AG04449 (cell line): ENCODE data around the gene CCDC107.

Experiments
- CTCF ChIA-PET: fragments of 350-600 bp; formaldehyde crosslinking; extraction: SDS; loops from one replicate; lab custom pipeline; 2021; ENCODE audit warnings: antibody characterized with exemption; lab: Yijun Ruan, JAX
- POLR2A ChIA-PET: fragments of 400-600, 350-600 bp; formaldehyde crosslinking; extraction: SDS; loops from one replicate; lab custom pipeline; 2020; ENCODE audit warnings: antibody characterized with exemption, inconsistent platforms; lab: Yijun Ruan, JAX
- DNase-seq: peaks from one replicate; pipeline ENCODE4 v3.0.0-alpha.2; 2010; ENCODE audit warnings: low read depth, low spot score
- H3K4me3 ChIP-seq: 2 replicates; pipeline ENCODE4 v1.5.1; 2011; ENCODE audit warnings: low read depth, mild to moderate bottlenecking, control low read depth, low read length
- TF ChIP-seq, protein P1 (sequence below): IDR thresholded peaks from one replicate; pipeline ENCODE4 v1.5.1; 2011; ENCODE audit warnings: mild to moderate bottlenecking, moderate library complexity, low read length, control low read depth, inconsistent platforms; ENCODE audit not compliant: insufficient read depth; ENCODE audit errors: missing control alignments

CCDC107 gene

DNA sequence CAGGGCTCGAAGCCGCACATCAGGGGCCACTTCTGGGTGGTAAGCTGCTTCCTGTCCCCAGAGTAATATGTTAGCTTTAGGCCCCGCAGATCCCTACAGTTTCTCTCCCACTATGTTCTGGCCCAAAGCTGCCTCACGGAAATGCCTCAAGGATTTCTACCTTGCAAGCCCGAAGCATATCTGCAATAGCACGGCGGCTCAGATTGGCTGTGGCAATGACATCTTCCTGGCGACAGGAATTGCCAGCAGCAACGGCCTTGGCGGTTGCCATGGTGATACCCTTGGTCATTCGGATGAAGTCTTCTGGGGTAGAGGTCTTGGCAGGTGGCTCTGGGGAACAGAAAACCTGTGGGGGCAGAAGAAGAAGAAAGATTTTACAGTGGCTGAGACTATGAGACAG is 41.9 kb downstream of the CCDC107 start:
- CTCF ChIA-PET, result interaction anchor here (1.8 to 34.3 kb wide), 3 partner anchors 8 to 39 kb away, joined by 9 to 816 read pairs (median 9); partner anchors contain the start of genes CREB3 and TLN1
- TF ChIP-seq, protein P1, sequence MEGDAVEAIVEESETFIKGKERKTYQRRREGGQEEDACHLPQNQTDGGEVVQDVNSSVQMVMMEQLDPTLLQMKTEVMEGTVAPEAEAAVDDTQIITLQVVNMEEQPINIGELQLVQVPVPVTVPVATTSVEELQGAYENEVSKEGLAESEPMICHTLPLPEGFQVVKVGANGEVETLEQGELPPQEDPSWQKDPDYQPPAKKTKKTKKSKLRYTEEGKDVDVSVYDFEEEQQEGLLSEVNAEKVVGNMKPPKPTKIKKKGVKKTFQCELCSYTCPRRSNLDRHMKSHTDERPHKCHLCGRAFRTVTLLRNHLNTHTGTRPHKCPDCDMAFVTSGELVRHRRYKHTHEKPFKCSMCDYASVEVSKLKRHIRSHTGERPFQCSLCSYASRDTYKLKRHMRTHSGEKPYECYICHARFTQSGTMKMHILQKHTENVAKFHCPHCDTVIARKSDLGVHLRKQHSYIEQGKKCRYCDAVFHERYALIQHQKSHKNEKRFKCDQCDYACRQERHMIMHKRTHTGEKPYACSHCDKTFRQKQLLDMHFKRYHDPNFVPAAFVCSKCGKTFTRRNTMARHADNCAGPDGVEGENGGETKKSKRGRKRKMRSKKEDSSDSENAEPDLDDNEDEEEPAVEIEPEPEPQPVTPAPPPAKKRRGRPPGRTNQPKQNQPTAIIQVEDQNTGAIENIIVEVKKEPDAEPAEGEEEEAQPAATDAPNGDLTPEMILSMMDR, result no peak
- DNase-seq, result no peak
- no peak overlapping the region for H3K4me3 ChIP-seq
- POLR2A ChIA-PET, result interaction anchor here (1.2 to 1.4 kb wide), 3 partner anchors 9 to 28 kb away, joined by 5 to 8 read pairs (median 6); no protein-coding TSS in a partner anchor

DNA sequence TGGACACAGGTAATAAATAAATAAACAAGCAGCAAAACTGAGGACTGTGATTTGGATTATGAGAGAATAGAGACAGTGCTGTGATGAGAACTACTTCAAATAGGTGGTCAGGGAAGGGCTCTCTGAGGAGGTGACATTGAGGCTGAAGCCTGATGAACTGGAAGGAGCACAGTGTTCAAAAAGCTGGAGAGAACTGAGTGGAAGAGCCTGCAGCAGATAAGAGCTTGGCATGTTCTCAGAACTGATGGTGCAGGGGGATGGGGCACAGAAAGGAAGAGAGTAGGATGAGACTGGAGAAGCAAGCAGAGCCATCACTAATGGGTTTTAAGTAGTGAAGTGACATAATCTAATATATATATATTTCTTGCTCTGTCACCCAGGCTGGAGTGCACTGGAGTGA is 42.9 kb downstream of the CCDC107 start:
- CTCF ChIA-PET, result interaction anchor here (1.8 to 34.3 kb wide), 3 partner anchors 9 to 40 kb away, joined by 9 to 816 read pairs (median 9); partner anchors contain the start of genes CREB3 and TLN1
- no peak overlapping the region for H3K4me3 ChIP-seq
- TF ChIP-seq, protein P1, result no peak
- no peak for DNase-seq
- POLR2A ChIA-PET, result interaction anchor here (1.1 to 1.4 kb wide), 4 partner anchors 10 to 27 kb away, joined by 3 to 8 read pairs (median 6); no protein-coding TSS in a partner anchor

DNA sequence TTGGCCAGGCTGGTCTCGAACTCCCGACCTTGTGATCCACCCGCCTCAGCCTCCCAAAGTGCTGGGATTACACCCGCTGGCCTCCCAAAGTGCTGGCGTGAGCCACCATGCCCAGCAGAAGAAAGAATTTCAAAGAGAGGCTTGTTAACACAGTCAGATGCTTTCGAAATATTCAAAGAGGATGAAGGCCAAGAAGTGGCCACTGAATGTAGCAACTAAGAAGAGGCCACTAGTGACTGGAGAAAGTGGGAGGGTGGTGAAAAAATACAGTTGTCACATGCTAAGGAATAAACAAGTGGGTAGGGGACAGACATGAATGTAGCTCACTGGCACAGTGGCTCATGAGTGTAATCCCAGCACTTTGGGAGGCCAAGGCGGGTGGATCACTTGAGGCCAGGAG is 44.6 kb downstream of the CCDC107 start:
- H3K4me3 ChIP-seq, result no peak overlapping the region
- POLR2A ChIA-PET, result interaction anchor here (0.8 to 2.2 kb wide), 4 partner anchors 12 to 45 kb away, joined by 3 to 10 read pairs (median 4); partner anchors contain the start of genes CCDC107, RMRP and TPM2
- TF ChIP-seq, protein P1, result no peak
- no peak for DNase-seq
- CTCF ChIA-PET, result interaction anchor here (1.1 to 34.3 kb wide), 3 partner anchors 0 to 56 kb away, joined by 3 to 816 read pairs (median 816); partner anchors contain the start of genes CREB3, TLN1 and TPM2

DNA sequence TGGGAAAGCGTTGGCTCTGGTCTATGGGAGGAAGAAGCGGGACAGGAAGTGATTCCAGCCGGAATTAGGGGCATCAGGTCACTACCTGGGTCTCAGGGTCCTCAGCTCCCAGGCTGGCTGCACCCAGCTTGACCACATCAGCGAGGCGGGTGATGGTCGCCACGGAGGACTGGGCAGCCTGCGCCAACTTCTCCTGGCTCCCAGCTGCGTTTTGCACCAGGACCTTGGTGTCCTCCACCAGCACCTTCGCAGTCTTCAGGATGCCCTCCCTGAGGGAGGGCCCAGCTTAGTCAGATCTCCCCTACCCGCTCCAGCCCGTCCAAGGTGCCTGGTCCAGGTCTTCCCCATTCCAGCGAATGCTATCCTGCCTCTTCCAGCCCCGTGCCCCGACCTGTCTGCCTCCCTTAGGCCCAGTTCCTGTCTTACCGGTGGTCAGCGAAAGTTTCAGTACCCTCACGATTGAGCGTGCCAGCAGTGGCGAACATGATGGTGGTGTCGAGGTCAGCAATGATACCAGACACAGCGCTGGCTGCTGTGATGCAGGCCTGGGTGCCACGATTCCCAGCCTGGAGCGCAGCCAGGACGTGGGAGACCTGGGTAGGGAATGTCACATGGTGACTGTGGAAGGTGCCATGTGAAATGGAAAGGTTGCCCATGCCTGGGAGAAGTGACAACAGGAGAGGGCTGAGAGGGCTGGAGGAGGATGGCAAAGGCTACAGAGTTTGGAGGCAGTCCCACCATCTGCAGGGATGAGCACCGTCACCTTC is 46.0 kb downstream of the CCDC107 start:
- no peak overlapping the region for H3K4me3 ChIP-seq
- TF ChIP-seq, protein P1, result no peak
- ChIA-PET CTCF (interaction anchor here (31.2 to 34.3 kb wide), 2 partner anchors 1 to 14 kb away, joined by 816 read pairs; partner anchors contain the start of genes CREB3, TLN1 and TPM2), POLR2A (interaction anchor here (1.1 to 4.0 kb wide), 7 partner anchors 9 to 24 kb away, joined by 3 to 27 read pairs (median 4); partner anchors contain the start of gene TPM2)
- DNase-seq, result no peak

DNA sequence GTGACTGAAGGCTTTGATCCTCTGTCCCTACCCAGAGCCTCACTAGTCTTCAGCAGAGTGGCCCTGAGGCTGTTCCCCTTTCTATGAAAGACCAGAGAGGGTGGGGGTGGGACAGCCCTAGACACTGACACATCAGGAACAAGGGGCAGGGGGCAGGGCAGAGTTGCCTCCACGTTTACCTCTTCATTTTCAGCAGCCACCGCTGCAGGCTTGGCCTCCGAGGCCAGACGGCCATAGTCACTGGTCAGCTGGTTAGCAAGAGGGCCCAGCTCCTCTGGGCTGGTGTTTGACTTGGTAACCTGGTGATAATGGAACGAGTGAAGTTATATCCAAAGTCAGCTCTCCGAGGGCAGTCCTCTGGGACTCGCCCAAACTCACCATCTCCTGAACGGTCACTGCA is 47.3 kb downstream of the CCDC107 start:
- ChIA-PET CTCF (interaction anchor here (31.2 to 34.3 kb wide), 2 partner anchors 3 to 13 kb away, joined by 816 read pairs; partner anchors contain the start of genes CREB3, TLN1 and TPM2), POLR2A (interaction anchor here (0.6 to 4.0 kb wide), 5 partner anchors 9 to 21 kb away, joined by 4 to 27 read pairs (median 5); no protein-coding TSS in a partner anchor)
- no peak overlapping the region for H3K4me3 ChIP-seq
- TF ChIP-seq, protein P1, result no peak
- DNase-seq, result no peak
